DND-41 (cell line): ENCODE measurements around the gene ZNF76.

ENCODE experiments used
- EZH2 ChIP-seq: IDR thresholded peaks from 3 replicates; pipeline ENCODE4 v1.6.1; 2012; ENCODE audit warnings: borderline replicate concordance, low read depth, mild to moderate bottlenecking, moderate library complexity, low read length, inconsistent platforms; ENCODE audit not compliant: severe bottlenecking
- TF ChIP-seq, protein P1 (sequence below): IDR thresholded peaks from 2 replicates; pipeline ENCODE4 v1.5.1; 2012; ENCODE audit warnings: borderline replicate concordance, low read length, moderate library complexity, mild to moderate bottlenecking; ENCODE audit not compliant: poor library complexity, severe bottlenecking; ENCODE audit errors: extremely low read depth

DNA sequence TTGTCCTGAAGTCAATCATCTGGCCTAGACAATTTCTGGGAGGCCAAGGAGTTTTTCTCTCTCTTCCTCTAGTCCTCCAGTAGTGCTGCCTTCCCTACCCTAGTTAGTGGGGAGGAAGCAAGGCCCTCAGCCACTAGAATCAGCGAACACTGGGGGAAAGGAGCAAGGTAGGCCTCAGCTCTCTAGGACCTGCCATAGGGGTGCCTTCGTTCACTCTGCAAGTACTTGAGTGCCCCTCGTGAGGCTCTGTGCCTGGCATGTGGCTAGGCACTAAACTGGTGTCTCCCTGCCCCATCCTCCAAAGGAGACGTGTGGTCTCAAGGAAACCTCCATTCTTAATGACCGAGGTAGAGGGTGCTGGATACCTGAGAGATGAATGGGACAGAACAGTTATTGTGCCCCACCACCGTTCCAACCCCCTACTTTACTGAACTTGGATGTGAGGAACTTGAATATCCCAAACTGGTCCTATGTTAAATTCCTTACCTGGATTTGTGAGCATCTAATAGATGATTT lies 39.1 kb downstream of the ZNF76 start:
- TF ChIP-seq, protein P1, sequence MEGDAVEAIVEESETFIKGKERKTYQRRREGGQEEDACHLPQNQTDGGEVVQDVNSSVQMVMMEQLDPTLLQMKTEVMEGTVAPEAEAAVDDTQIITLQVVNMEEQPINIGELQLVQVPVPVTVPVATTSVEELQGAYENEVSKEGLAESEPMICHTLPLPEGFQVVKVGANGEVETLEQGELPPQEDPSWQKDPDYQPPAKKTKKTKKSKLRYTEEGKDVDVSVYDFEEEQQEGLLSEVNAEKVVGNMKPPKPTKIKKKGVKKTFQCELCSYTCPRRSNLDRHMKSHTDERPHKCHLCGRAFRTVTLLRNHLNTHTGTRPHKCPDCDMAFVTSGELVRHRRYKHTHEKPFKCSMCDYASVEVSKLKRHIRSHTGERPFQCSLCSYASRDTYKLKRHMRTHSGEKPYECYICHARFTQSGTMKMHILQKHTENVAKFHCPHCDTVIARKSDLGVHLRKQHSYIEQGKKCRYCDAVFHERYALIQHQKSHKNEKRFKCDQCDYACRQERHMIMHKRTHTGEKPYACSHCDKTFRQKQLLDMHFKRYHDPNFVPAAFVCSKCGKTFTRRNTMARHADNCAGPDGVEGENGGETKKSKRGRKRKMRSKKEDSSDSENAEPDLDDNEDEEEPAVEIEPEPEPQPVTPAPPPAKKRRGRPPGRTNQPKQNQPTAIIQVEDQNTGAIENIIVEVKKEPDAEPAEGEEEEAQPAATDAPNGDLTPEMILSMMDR: no peak
- no peak for TF ChIP-seq EZH2
